ENCODE measurements around the gene CEACAM1. TPM values are rescaled to one million over a fixed set of nuclear protein-coding genes. Genes with fewer than 3 reads are reported as not detected.
"Not testable (repeated sequence)": the region's sequence is repeated elsewhere in the genome, so short reads cannot be mapped to it uniquely, and the experiment has no call there.

The CEACAM1 gene
- total and polyA plus RNA-seq, 2 of the 13 experiments (the other 11 are each of a cell fraction or from before 2014, with no cell fraction given): 13.5 to 332 TPM

DNA sequence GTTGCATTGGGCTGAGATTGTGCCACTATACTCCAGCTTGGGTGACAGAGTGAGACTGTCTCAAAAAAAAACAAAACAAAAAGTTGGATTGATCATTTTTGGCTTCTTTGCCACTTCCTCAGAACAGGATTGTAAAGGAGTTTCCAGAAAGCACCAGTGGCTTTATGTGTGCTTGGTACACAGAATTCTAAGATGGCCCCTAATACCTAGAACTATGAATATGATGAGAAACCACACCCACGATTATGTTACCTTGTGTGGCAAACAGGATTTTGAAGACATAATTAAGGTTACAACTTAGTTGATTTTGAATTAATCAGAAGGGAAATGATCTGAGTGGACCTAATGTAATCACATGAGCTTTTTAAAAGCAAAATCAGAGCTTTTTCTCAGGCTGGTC lies 26.5 kb downstream of the CEACAM1 start:
- CTCF ChIA-PET (ENCODE audit: low intra/inter-chr PET ratio, low total read pairs): no interaction called here
- no peak for FAIRE-seq
- in situ Hi-C loops (cut with HindIII; ENCODE audit: extremely low pct_ligation_motif_present, low pct_unique_long_range_greater_than_20kb): no loop called here

GRCh38 chr19:42501243-42501642 lies 27.0 kb downstream of the CEACAM1 start:
- H3K4me1 ChIP-seq (ENCODE audit: insufficient read depth, low read length): peaks cover 65% of the 10 kb centered on the region
- ATAC-seq; in situ Hi-C loops (cut with HindIII; ENCODE audit: extremely low pct_ligation_motif_present, low pct_unique_long_range_greater_than_20kb); H2AFZ ChIP-seq (ENCODE audit: low read length); intact Hi-C loops (cut with micrococcal nuclease; ENCODE audit: unreplicated experiment); H3K36me3 ChIP-seq (replicated peaks in 1 of 2; ENCODE audit: control insufficient read depth in 1 of 2, insufficient read depth in 2 of 2, low read length in 2 of 2); DNase-seq (ENCODE audit: low spot score); H3K27ac ChIP-seq (ENCODE audit: extremely low read length, insufficient read depth, low read length); H3K9ac ChIP-seq (ENCODE audit: insufficient read depth, low read depth, low read length); H3K27me3 ChIP-seq (ENCODE audit: control insufficient read depth in 1 of 2, insufficient read depth in 2 of 2, low read length in 2 of 2); BruUV-seq (replicated peaks); POLR2A ChIA-PET; FAIRE-seq; H3K4me2 ChIP-seq (ENCODE audit: low read depth, low read length); H3K9me3 ChIP-seq (ENCODE audit: low read length); H4K20me1 ChIP-seq (ENCODE audit: insufficient read depth, low read length); H3K4me3 ChIP-seq (replicated peaks in 1 of 3; ENCODE audit: insufficient read depth in 1 of 3, low read depth in 2 of 3, low read length in 3 of 3); H3K79me2 ChIP-seq (ENCODE audit: insufficient read depth, low read length); CTCF ChIA-PET (ENCODE audit: low intra/inter-chr PET ratio, low total read pairs): not testable (repeated sequence)
- TF ChIP-seq ZNF121 (CRISPR knock-in tag; IDR thresholded peaks at IDR 0.05): peak; percentile 79
- 100% methylated on average over 3 of the region's 3 CpGs for WGBS (ENCODE audit: low lambda C conversion rate)

More for the DNA sequence above, 26.5 kb downstream of the CEACAM1 start:
- Histone ChIP-seq H3K4me3 (replicated peaks in 1 of 3; ENCODE audit: insufficient read depth in 1 of 3, low read depth in 2 of 3, low read length in 3 of 3) (no peak overlapping the region), H3K79me2 (ENCODE audit: insufficient read depth, low read length) (no peaks in the 10 kb centered on the region), H3K9ac (ENCODE audit: insufficient read depth, low read depth, low read length) (no peak overlapping the region), H4K20me1 (ENCODE audit: insufficient read depth, low read length) (no peaks in the 10 kb centered on the region), H3K36me3 (replicated peaks in 1 of 2; ENCODE audit: control insufficient read depth in 1 of 2, insufficient read depth in 2 of 2, low read length in 2 of 2) (no peaks in the 10 kb centered on the region), H3K27me3 (ENCODE audit: control insufficient read depth in 1 of 2, insufficient read depth in 2 of 2, low read length in 2 of 2) (no peaks in the 10 kb centered on the region), H3K9me3 (ENCODE audit: low read length) (no peaks in the 10 kb centered on the region), H3K27ac (ENCODE audit: extremely low read length, insufficient read depth, low read length) (no peak overlapping the region), H3K4me1 (ENCODE audit: insufficient read depth, low read length) (peaks cover 60% of the 10 kb centered on the region), H3K4me2 (ENCODE audit: low read depth, low read length) (no peak overlapping the region), H2AFZ (ENCODE audit: low read length) (no peak overlapping the region)
- POLR2A ChIA-PET: no interaction called here
- no peak for TF ChIP-seq THAP11 (CRISPR knock-in tag; IDR thresholded peaks at IDR 0.05)
- no peak for TF ChIP-seq ZNF264 (CRISPR knock-in tag; IDR thresholded peaks at IDR 0.05)
- no peak for TF ChIP-seq ZNF263 (CRISPR knock-in tag; IDR thresholded peaks at IDR 0.05)
- no peak for TF ChIP-seq ZNF720 (CRISPR knock-in tag; IDR thresholded peaks at IDR 0.05)
- TF ChIP-seq DRAP1 (CRISPR knock-in tag; IDR thresholded peaks at IDR 0.05): no peak
- TF ChIP-seq HOXA9 (CRISPR knock-in tag; IDR thresholded peaks at IDR 0.05; ENCODE audit: borderline replicate concordance): no peak
- TF ChIP-seq EZH2 (conservative IDR thresholded peaks at IDR 0.05; ENCODE audit: low read depth, low read length): no peak
- no peak for TF ChIP-seq ZNF549 (CRISPR knock-in tag; IDR thresholded peaks at IDR 0.05)
- DNase-seq (ENCODE audit: low spot score) (no peak), ATAC-seq (no peak)
- WGBS (ENCODE audit: low lambda C conversion rate): 100% methylated on average over 1 of the region's 1 CpG
- no TSS peak for BruUV-seq (replicated peaks)
- intact Hi-C loops (cut with micrococcal nuclease; ENCODE audit: unreplicated experiment): no loop called here

Data from HepG2 (cell line).